WTC11 (cell line): Measurements from ENCODE around the gene SPATA2L. TPM values are rescaled to one million over a fixed set of nuclear protein-coding genes. Genes with fewer than 3 reads are reported as not detected.
A peak's percentile ranks its signal among the peaks of the same experiment; 100 is the strongest.

Source experiments
- ATF2 ChIP-seq: sonication (generic); formaldehyde crosslinking; IDR thresholded peaks from 2 replicates; pipeline ENCODE4 v1.8.1; 2022; ENCODE audit warnings: low read depth, missing genetic modification reagents, borderline replicate concordance
- CREM ChIP-seq: sonication (generic); formaldehyde crosslinking; IDR thresholded peaks from 2 replicates; pipeline ENCODE4 v1.8.1; 2022; ENCODE audit warnings: mild to moderate bottlenecking, missing genetic modification reagents, moderate library complexity
- E2F1 ChIP-seq: sonication (generic); formaldehyde crosslinking; IDR thresholded peaks from 2 replicates; pipeline ENCODE4 v1.8.0; 2022; ENCODE audit warnings: mild to moderate bottlenecking, missing genetic modification reagents
- GRHL2 ChIP-seq: fragments of 250-450 bp; sonication (Bioruptor Pico); IDR thresholded peaks from 2 replicates; pipeline ENCODE4 v1.8.0; 2022; ENCODE audit warnings: mild to moderate bottlenecking, moderate library complexity; ENCODE audit not compliant: insufficient replicate concordance, severe bottlenecking
- HMGA2 ChIP-seq: fragments of 250-450 bp; sonication (Bioruptor Pico); IDR thresholded peaks from 2 replicates; pipeline ENCODE4 v1.4.0; 2021; ENCODE audit warnings: mild to moderate bottlenecking, moderate library complexity
- HMGXB4 ChIP-seq: sonication (generic); formaldehyde crosslinking; IDR thresholded peaks from 2 replicates; pipeline ENCODE4 v1.8.1; 2023; ENCODE audit warnings: mild to moderate bottlenecking, moderate library complexity, missing genetic modification reagents
- JUN ChIP-seq: sonication (generic); formaldehyde crosslinking; IDR thresholded peaks from 2 replicates; pipeline ENCODE4 v1.8.0; 2023; ENCODE audit warnings: mild to moderate bottlenecking, missing genetic modification reagents
- MXD4 ChIP-seq: fragments of 250-450 bp; sonication (Bioruptor Pico); IDR thresholded peaks from 2 replicates; pipeline ENCODE4 v1.8.0; 2021; ENCODE audit warnings: mild to moderate bottlenecking, moderate library complexity, borderline replicate concordance
- NFATC4 ChIP-seq: fragments of 250-450 bp; sonication (Bioruptor Pico); IDR thresholded peaks from 2 replicates; pipeline ENCODE4 v1.9.0; 2021; ENCODE audit warnings: mild to moderate bottlenecking
- NR1H2 ChIP-seq: sonication (generic); formaldehyde crosslinking; IDR thresholded peaks from 2 replicates; pipeline ENCODE4 v1.9.0; 2021; ENCODE audit warnings: mild to moderate bottlenecking, moderate library complexity, missing genetic modification reagents
- NR2C2 ChIP-seq: sonication (generic); formaldehyde crosslinking; IDR thresholded peaks from 2 replicates; pipeline ENCODE4 v1.8.0; 2022; ENCODE audit warnings: mild to moderate bottlenecking, missing genetic modification reagents
- OVOL2 ChIP-seq: fragments of 250-450 bp; sonication (Bioruptor Pico); IDR thresholded peaks from 2 replicates; pipeline ENCODE4 v1.9.0; 2021; ENCODE audit warnings: mild to moderate bottlenecking, borderline replicate concordance
- TEAD1 ChIP-seq: sonication (generic); formaldehyde crosslinking; IDR thresholded peaks from 2 replicates; pipeline ENCODE4 v1.8.0; 2022; ENCODE audit warnings: mild to moderate bottlenecking, missing genetic modification reagents
- USF2 ChIP-seq: sonication (generic); formaldehyde crosslinking; IDR thresholded peaks from 2 replicates; pipeline ENCODE4 v1.8.1; 2023; ENCODE audit warnings: mild to moderate bottlenecking, missing genetic modification reagents, moderate library complexity
- ZNF121 ChIP-seq: sonication (generic); formaldehyde crosslinking; IDR thresholded peaks from 2 replicates; pipeline ENCODE4 v1.8.0; 2023; ENCODE audit warnings: missing genetic modification reagents
- ZNF281 ChIP-seq: sonication (generic); formaldehyde crosslinking; IDR thresholded peaks from 2 replicates; pipeline ENCODE4 v1.8.0; 2023; ENCODE audit warnings: mild to moderate bottlenecking, missing genetic modification reagents
- ZNF416 ChIP-seq: fragments of 250-450 bp; sonication (Bioruptor Pico); IDR thresholded peaks from 2 replicates; pipeline ENCODE4 v1.9.0; 2021; ENCODE audit warnings: mild to moderate bottlenecking, inconsistent platforms
- ZNF423 ChIP-seq: fragments of 250-450 bp; sonication (Bioruptor Pico); IDR thresholded peaks from 2 replicates; pipeline ENCODE4 v2.1.2; 2022; ENCODE audit warnings: mild to moderate bottlenecking, moderate library complexity
- ZNF425 ChIP-seq: fragments of 250-450 bp; sonication (Bioruptor Pico); conservative IDR thresholded peaks from 2 replicates; pipeline ENCODE4 v1.9.0; 2021; ENCODE audit warnings: mild to moderate bottlenecking
- total RNA-seq: library from RNA; stranded (reverse); gene quantifications from 3 replicates; pipeline ENCODE4 v1.2.3, GENCODE V29; 2021
- TF ChIP-seq, protein P1 (sequence below): sonication (generic); formaldehyde crosslinking; IDR thresholded peaks from 2 replicates; pipeline ENCODE4 v1.8.0; 2022; ENCODE audit warnings: missing genetic modification reagents
- TF ChIP-seq, protein P2 (sequence below): sonication (generic); formaldehyde crosslinking; IDR thresholded peaks from 2 replicates; pipeline ENCODE4 v1.8.1; 2023; ENCODE audit warnings: mild to moderate bottlenecking, missing genetic modification reagents, moderate library complexity

SPATA2L gene
- total RNA-seq, 1 experiment from 2014 or later: 15.7 TPM

DNA sequence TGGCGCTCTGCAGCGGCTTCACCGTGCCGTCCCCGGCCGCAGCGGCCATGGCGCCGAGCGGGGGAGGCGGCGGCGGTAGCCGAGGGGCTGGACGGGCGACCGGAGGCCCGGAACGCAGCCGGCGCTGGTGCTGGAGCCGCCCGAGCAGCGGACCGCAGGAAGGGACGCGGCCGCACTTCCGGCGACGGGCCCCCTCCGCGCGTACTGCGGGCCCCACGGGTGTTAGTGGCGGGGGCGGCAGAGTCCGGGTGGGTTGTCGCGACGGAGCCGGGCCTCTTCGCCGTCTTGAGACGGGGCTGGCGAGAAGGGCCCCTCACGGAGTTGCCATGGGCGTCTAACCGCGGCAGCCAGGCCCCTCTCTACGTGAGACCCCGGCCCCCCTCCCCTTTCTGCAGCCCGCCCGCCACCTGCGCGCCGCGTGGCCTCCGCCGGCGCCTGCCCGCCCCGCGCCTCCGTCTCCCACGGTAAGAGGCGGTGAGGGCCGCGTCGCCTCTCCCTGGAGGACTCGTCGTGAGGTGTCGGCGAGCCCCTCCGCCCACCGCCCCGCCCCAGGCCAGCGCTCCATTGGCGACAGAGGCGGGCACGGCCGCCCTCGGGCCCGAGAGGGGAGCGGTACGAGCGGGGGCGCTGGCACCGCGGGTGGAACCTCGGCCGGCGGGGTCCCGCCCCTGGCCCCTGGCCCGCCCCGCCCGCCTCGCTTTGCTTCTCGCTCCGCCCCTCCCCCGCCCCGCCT, 19.5 kb upstream of the SPATA2L start, which contains the start of the genes VPS9D1 and ZNF276 (continued):
- TF ChIP-seq ZNF281 (CRISPR knock-in tag) (no peak), MXD4 (CRISPR knock-in tag) (no peak), HMGXB4 (CRISPR knock-in tag) (peak; percentile 82; the same call in 1 of the 2 replicates), TEAD1 (CRISPR knock-in tag) (peak; percentile 73), ATF2 (CRISPR knock-in tag) (no peak), USF2 (CRISPR knock-in tag) (no peak; the same call in none of the 2 replicates), NFATC4 (CRISPR knock-in tag) (peak; percentile 67), JUN (CRISPR knock-in tag) (0 out of 2 replicates have a peak, but pooled peaks have one; percentile 40), CREM (CRISPR knock-in tag) (peak; percentile 85), ZNF425 (CRISPR knock-in tag) (no peak), NR1H2 (CRISPR knock-in tag) (no peak), ZNF121 (CRISPR knock-in tag) (no peak), E2F1 (CRISPR knock-in tag) (no peak), OVOL2 (no peak), ZNF416 (peak; percentile 61), HMGA2 (CRISPR knock-in tag) (no peak), GRHL2 (CRISPR knock-in tag) (no peak), NR2C2 (no peak), ZNF423 (CRISPR knock-in tag) (no peak)
- TF ChIP-seq, protein P1, sequence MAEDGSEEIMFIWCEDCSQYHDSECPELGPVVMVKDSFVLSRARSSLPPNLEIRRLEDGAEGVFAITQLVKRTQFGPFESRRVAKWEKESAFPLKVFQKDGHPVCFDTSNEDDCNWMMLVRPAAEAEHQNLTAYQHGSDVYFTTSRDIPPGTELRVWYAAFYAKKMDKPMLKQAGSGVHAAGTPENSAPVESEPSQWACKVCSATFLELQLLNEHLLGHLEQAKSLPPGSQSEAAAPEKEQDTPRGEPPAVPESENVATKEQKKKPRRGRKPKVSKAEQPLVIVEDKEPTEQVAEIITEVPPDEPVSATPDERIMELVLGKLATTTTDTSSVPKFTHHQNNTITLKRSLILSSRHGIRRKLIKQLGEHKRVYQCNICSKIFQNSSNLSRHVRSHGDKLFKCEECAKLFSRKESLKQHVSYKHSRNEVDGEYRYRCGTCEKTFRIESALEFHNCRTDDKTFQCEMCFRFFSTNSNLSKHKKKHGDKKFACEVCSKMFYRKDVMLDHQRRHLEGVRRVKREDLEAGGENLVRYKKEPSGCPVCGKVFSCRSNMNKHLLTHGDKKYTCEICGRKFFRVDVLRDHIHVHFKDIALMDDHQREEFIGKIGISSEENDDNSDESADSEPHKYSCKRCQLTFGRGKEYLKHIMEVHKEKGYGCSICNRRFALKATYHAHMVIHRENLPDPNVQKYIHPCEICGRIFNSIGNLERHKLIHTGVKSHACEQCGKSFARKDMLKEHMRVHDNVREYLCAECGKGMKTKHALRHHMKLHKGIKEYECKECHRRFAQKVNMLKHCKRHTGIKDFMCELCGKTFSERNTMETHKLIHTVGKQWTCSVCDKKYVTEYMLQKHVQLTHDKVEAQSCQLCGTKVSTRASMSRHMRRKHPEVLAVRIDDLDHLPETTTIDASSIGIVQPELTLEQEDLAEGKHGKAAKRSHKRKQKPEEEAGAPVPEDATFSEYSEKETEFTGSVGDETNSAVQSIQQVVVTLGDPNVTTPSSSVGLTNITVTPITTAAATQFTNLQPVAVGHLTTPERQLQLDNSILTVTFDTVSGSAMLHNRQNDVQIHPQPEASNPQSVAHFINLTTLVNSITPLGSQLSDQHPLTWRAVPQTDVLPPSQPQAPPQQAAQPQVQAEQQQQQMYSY (CRISPR knock-in tag): no peak
- TF ChIP-seq, protein P2, sequence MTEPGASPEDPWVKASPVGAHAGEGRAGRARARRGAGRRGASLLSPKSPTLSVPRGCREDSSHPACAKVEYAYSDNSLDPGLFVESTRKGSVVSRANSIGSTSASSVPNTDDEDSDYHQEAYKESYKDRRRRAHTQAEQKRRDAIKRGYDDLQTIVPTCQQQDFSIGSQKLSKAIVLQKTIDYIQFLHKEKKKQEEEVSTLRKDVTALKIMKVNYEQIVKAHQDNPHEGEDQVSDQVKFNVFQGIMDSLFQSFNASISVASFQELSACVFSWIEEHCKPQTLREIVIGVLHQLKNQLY (CRISPR knock-in tag): no peak
